ENCODE data around the gene HSPA4. TPM values are rescaled to one million over a fixed set of nuclear protein-coding genes. Genes with fewer than 3 reads are reported as not detected.

The HSPA4 gene
- total and polyA plus RNA-seq, 2 experiments from 2014 or later = 340 to 343 TPM

DNA sequence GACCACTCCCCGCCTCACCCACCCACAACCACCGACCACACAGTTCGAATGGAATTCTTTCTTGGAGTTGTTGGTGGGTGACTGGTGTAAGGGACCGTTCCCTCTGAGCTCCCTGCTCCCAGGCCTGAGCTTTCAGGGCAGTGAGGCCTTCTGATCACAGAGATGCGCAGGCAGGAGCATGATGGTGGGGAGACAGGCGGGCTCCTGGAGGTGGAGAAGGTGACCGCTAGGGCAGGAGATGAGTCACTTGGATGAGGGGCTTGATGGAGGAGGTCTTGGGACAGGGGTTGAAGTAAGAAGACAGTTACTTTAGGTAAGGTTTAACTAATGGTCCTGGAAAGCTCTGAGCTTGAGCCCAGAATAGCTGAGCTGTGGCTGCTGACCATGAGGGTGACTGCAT is 88.5 kb downstream of the HSPA4 start:
- H3K27me3 Mint-ChIP-seq (ENCODE audit: insufficient read depth, low read depth, poor library complexity) = no peaks in the 10 kb centered on the region
- no peak for DNase-seq (ENCODE audit: low spot score)
- no peaks in the 10 kb centered on the region for H3K4me1 ChIP-seq (ENCODE audit: insufficient read depth)
- TF ChIP-seq JUNB (IDR thresholded peaks at IDR 0.05; ENCODE audit: unreplicated experiment) (no peak), ZNF462 (CRISPR knock-in tag; IDR thresholded peaks at IDR 0.05) (no peak), NANOG (IDR thresholded peaks at IDR 0.05; ENCODE audit: borderline replicate concordance) (no peak), ZNF331 (CRISPR knock-in tag; IDR thresholded peaks at IDR 0.05; ENCODE audit: low read depth) (no peak), CREB1 (CRISPR knock-in tag; IDR thresholded peaks at IDR 0.05; ENCODE audit: low read depth) (no peak), REST (IDR thresholded peaks at IDR 0.05; ENCODE audit: unreplicated experiment) (no peak), STAT1 (IDR thresholded peaks at IDR 0.05; ENCODE audit: unreplicated experiment) (no peak), POLR2AphosphoS5 (IDR thresholded peaks at IDR 0.05; ENCODE audit: low read depth) (no peak), EZH2 (IDR thresholded peaks at IDR 0.05; ENCODE audit: low read depth, unreplicated experiment) (no peak), EZH2phosphoT487 (IDR thresholded peaks at IDR 0.05; ENCODE audit: unreplicated experiment) (no peak), ZNF114 (CRISPR knock-in tag; IDR thresholded peaks at IDR 0.05) (no peak)
- TF ChIP-seq, protein P1, sequence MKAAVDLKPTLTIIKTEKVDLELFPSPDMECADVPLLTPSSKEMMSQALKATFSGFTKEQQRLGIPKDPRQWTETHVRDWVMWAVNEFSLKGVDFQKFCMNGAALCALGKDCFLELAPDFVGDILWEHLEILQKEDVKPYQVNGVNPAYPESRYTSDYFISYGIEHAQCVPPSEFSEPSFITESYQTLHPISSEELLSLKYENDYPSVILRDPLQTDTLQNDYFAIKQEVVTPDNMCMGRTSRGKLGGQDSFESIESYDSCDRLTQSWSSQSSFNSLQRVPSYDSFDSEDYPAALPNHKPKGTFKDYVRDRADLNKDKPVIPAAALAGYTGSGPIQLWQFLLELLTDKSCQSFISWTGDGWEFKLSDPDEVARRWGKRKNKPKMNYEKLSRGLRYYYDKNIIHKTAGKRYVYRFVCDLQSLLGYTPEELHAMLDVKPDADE (IDR thresholded peaks at IDR 0.05) = no peak
- TF ChIP-seq, protein P2, sequence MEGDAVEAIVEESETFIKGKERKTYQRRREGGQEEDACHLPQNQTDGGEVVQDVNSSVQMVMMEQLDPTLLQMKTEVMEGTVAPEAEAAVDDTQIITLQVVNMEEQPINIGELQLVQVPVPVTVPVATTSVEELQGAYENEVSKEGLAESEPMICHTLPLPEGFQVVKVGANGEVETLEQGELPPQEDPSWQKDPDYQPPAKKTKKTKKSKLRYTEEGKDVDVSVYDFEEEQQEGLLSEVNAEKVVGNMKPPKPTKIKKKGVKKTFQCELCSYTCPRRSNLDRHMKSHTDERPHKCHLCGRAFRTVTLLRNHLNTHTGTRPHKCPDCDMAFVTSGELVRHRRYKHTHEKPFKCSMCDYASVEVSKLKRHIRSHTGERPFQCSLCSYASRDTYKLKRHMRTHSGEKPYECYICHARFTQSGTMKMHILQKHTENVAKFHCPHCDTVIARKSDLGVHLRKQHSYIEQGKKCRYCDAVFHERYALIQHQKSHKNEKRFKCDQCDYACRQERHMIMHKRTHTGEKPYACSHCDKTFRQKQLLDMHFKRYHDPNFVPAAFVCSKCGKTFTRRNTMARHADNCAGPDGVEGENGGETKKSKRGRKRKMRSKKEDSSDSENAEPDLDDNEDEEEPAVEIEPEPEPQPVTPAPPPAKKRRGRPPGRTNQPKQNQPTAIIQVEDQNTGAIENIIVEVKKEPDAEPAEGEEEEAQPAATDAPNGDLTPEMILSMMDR (conservative IDR thresholded peaks at IDR 0.05; ENCODE audit: low read depth in 2 of 2) = no peak
- peaks cover 10% of the 10 kb centered on the region; the same call in 2 of the 3 replicates for H3K9me3 Mint-ChIP-seq
- no peak for ATAC-seq
- H3K27ac Mint-ChIP-seq = no peak overlapping the region
- no peaks in the 10 kb centered on the region for H3K4me1 Mint-ChIP-seq
- H4K20me1 ChIP-seq (replicated peaks; ENCODE audit: insufficient read depth) = no peaks in the 10 kb centered on the region
- H3K79me2 ChIP-seq (replicated peaks; ENCODE audit: insufficient read depth) = no peaks in the 10 kb centered on the region
- H3K36me3 Mint-ChIP-seq (ENCODE audit: low read depth) = no peaks in the 10 kb centered on the region; the same call in 2 of the 3 replicates
- H3K27me3 ChIP-seq (ENCODE audit: insufficient read depth) = no peaks in the 10 kb centered on the region
- no peaks in the 10 kb centered on the region for H3K9me2 ChIP-seq (ENCODE audit: insufficient read depth)
- no peaks in the 10 kb centered on the region for H3F3A ChIP-seq (replicated peaks; ENCODE audit: low read depth)
- H2AFZ ChIP-seq = no peak overlapping the region
- no peak overlapping the region for H3K27ac ChIP-seq (ENCODE audit: low read depth)
- no peaks in the 10 kb centered on the region for H3K36me3 ChIP-seq (ENCODE audit: insufficient read depth)
- no peak overlapping the region for H3K4me3 Mint-ChIP-seq
- H3K4me2 ChIP-seq = no peak overlapping the region
- H3K4me3 ChIP-seq = no peak overlapping the region
